ENCODE results near the gene TNFRSF1A. TPM values are rescaled to one million over a fixed set of nuclear protein-coding genes. Genes with fewer than 3 reads are reported as not detected.

The TNFRSF1A gene
- total and polyA plus RNA-seq, 2 of the 13 experiments (the other 11 are each of a cell fraction or from before 2014, with no cell fraction given), result 41.5 to 61.2 TPM

DNA sequence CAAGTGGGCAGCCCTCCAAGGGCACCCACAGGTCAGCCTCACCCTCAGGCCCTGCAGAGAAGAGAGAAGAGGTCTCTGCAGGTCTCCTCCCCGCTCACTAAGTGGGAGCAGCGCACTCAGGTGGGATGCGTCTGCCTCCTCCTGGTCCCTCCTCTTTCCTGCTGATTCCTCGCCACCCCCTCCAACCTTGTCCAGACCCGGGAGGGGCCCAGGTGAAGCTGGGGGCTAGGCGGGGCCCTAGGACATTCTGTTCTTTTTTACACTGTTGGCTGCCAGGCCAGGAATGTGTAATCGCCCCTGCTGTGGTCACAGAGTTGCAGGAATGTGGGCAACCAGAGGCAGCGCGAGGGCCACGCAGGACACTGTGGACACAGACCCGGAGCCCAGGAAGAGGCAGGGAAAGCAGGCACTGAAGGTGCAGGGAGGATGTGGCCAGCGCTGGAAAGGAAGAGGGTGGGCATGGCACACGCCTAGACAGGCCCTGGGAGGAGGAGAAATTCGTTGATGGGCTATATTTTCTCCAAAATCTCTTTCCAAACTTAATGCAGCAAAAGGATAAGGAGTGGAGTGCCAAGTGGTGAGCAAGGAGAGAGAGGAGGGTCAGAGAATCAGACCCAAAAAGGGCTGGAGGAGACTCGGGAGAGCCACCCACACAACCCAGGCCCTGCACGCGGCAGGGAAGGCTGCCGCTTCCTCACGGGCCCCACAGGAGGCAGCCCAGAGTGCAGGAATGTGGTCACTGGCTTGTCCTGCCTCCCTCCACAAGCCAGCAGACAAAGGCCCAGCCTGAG lies 34.4 kb upstream of the TNFRSF1A start (continued):
- peak; percentile 66 for TF ChIP-seq KMT2B (CRISPR knock-in tag; IDR thresholded peaks at IDR 0.05)
- TF ChIP-seq SOX13 (IDR thresholded peaks at IDR 0.05), result no peak
- no peak; a peak in 1 of 4 replicates for TF ChIP-seq SOX13 (CRISPR knock-in tag; conservative IDR thresholded peaks at IDR 0.05 in 1 of 2, IDR thresholded peaks at IDR 0.05 in 1 of 2)
- 0 out of 2 replicates have a peak, but pooled peaks have one; percentile 13 for TF ChIP-seq HNF4A (CRISPR knock-in tag; IDR thresholded peaks at IDR 0.05)
- 0 out of 2 replicates have a peak, but pooled peaks have one; percentile 0 for TF ChIP-seq ZNF780A (CRISPR knock-in tag; IDR thresholded peaks at IDR 0.05)
- TF ChIP-seq TBX2 (CRISPR knock-in tag; IDR thresholded peaks at IDR 0.05; ENCODE audit: borderline replicate concordance), result peak; percentile 14; the same call in 1 of the 2 replicates
- TF ChIP-seq MIER3 (CRISPR knock-in tag; IDR thresholded peaks at IDR 0.05; ENCODE audit: borderline replicate concordance), result 0 out of 2 replicates have a peak, but pooled peaks have one; percentile 8
- TF ChIP-seq KLF11 (CRISPR knock-in tag; IDR thresholded peaks at IDR 0.05), result 0 out of 2 replicates have a peak, but pooled peaks have one; percentile 10
- TF ChIP-seq, protein P1, sequence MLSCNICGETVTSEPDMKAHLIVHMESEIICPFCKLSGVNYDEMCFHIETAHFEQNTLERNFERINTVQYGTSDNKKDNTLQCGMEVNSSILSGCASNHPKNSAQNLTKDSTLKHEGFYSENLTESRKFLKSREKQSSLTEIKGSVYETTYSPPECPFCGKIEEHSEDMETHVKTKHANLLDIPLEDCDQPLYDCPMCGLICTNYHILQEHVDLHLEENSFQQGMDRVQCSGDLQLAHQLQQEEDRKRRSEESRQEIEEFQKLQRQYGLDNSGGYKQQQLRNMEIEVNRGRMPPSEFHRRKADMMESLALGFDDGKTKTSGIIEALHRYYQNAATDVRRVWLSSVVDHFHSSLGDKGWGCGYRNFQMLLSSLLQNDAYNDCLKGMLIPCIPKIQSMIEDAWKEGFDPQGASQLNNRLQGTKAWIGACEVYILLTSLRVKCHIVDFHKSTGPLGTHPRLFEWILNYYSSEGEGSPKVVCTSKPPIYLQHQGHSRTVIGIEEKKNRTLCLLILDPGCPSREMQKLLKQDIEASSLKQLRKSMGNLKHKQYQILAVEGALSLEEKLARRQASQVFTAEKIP (CRISPR knock-in tag; IDR thresholded peaks at IDR 0.05; ENCODE audit: borderline replicate concordance), result no peak
- peak; percentile 78 for TF ChIP-seq ZFY (CRISPR knock-in tag; IDR thresholded peaks at IDR 0.05)
- peak; percentile 55; the same call in 1 of the 2 replicates for TF ChIP-seq SP4 (CRISPR knock-in tag; IDR thresholded peaks at IDR 0.05)
- TF ChIP-seq RFX3 (CRISPR knock-in tag; IDR thresholded peaks at IDR 0.05), result no peak
- TF ChIP-seq ZNF430 (CRISPR knock-in tag; IDR thresholded peaks at IDR 0.05), result peak; percentile 80; the same call in 1 of the 2 replicates
- TF ChIP-seq BHLHE40 (IDR thresholded peaks at IDR 0.05; ENCODE audit: low read length), result 0 out of 2 replicates have a peak, but pooled peaks have one; percentile 23
- no peak for TF ChIP-seq KLF13 (CRISPR knock-in tag; IDR thresholded peaks at IDR 0.05)
- TF ChIP-seq ZNF317 (CRISPR knock-in tag; IDR thresholded peaks at IDR 0.05), result peak; percentile 42; the same call in 1 of the 2 replicates
- peak; percentile 32; the same call in 1 of the 2 replicates for TF ChIP-seq MEIS1 (CRISPR knock-in tag; IDR thresholded peaks at IDR 0.05; ENCODE audit: borderline replicate concordance)
- no peak for TF ChIP-seq NAIF1 (CRISPR knock-in tag; IDR thresholded peaks at IDR 0.05; ENCODE audit: borderline replicate concordance)
- TF ChIP-seq BRD4 (CRISPR knock-in tag; IDR thresholded peaks at IDR 0.05), result peak; percentile 55; the same call in 1 of the 2 replicates
- 0 out of 2 replicates have a peak, but pooled peaks have one; percentile 12 for TF ChIP-seq ELF3 (CRISPR knock-in tag; IDR thresholded peaks at IDR 0.05)
- TF ChIP-seq ZNF572 (CRISPR knock-in tag; IDR thresholded peaks at IDR 0.05), result peak; percentile 56; the same call in 1 of the 2 replicates
- TF ChIP-seq FOXA1 (IDR thresholded peaks at IDR 0.05), result no peak
- TF ChIP-seq FOXA1 (CRISPR knock-in tag; IDR thresholded peaks at IDR 0.05), result no peak
- TF ChIP-seq, protein P2, sequence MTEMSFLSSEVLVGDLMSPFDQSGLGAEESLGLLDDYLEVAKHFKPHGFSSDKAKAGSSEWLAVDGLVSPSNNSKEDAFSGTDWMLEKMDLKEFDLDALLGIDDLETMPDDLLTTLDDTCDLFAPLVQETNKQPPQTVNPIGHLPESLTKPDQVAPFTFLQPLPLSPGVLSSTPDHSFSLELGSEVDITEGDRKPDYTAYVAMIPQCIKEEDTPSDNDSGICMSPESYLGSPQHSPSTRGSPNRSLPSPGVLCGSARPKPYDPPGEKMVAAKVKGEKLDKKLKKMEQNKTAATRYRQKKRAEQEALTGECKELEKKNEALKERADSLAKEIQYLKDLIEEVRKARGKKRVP (CRISPR knock-in tag; IDR thresholded peaks at IDR 0.05), result no peak
- TF ChIP-seq ZFP37 (CRISPR knock-in tag; IDR thresholded peaks at IDR 0.05; ENCODE audit: borderline replicate concordance), result 0 out of 2 replicates have a peak, but pooled peaks have one; percentile 11
- TF ChIP-seq, protein P3, sequence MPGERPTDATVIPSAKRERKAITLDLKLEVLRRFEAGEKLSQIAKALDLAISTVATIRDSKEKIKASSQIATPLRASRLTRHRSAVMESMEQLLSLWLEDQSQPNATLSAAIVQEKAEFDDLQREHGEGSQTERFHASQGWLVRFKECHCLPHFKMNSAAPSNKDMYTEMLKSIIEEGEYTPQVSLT (CRISPR knock-in tag; IDR thresholded peaks at IDR 0.05; ENCODE audit: borderline replicate concordance, low read depth), result no peak
- peak; percentile 22; the same call in 1 of the 2 replicates for TF ChIP-seq KAT7 (CRISPR knock-in tag; IDR thresholded peaks at IDR 0.05; ENCODE audit: borderline replicate concordance)
